ENCODE measurements around the gene GLCCI1.
"Not testable (repeated sequence)": the region's sequence is repeated elsewhere in the genome, so short reads cannot be mapped to it uniquely, and the experiment has no call there.

The GLCCI1 gene

GRCh38 chr7:7989616-7990440, 21.2 kb downstream of the GLCCI1 start:
- no peak for DNase-seq (ENCODE audit: low read depth, low spot score)

- DNase-seq (ENCODE audit: low read depth, low spot score): no peak
Observed at GRCh38 chr7:7990441-7990761, 21.8 kb downstream of the GLCCI1 start.

- no peak for DNase-seq (ENCODE audit: low read depth, low spot score)
Observed at GRCh38 chr7:7992506-7992905, 23.9 kb downstream of the GLCCI1 start.

GRCh38 chr7:7995348-7995747, 26.8 kb downstream of the GLCCI1 start:
- DNase-seq (ENCODE audit: low read depth, low spot score): not testable (repeated sequence)

- DNase-seq (ENCODE audit: low read depth, low spot score): no peak
Observed at GRCh38 chr7:7996568-7996967, 28.0 kb downstream of the GLCCI1 start.

GRCh38 chr7:8000315-8000941, 31.8 kb downstream of the GLCCI1 start:
- DNase-seq (ENCODE audit: low read depth, low spot score): no peak

GRCh38 chr7:8003077-8003476, 34.5 kb downstream of the GLCCI1 start:
- DNase-seq (ENCODE audit: low read depth, low spot score): no peak

- DNase-seq (ENCODE audit: low read depth, low spot score): no peak
Observed at GRCh38 chr7:8005279-8005678, 36.7 kb downstream of the GLCCI1 start.

- DNase-seq (ENCODE audit: low read depth, low spot score): no peak
Observed at GRCh38 chr7:8014399-8014798, 45.8 kb downstream of the GLCCI1 start.

GRCh38 chr7:8015100-8015745, 46.6 kb downstream of the GLCCI1 start:
- no peak for DNase-seq (ENCODE audit: low read depth, low spot score)

GRCh38 chr7:8015746-8016120, 47.1 kb downstream of the GLCCI1 start:
- no peak for DNase-seq (ENCODE audit: low read depth, low spot score)

GRCh38 chr7:8017423-8017822, 48.8 kb downstream of the GLCCI1 start:
- DNase-seq (ENCODE audit: low read depth, low spot score): no peak

GRCh38 chr7:8018961-8019360, 50.4 kb downstream of the GLCCI1 start:
- DNase-seq (ENCODE audit: low read depth, low spot score): no peak

- DNase-seq (ENCODE audit: low read depth, low spot score): no peak
Observed at GRCh38 chr7:8022628-8023027, 54.0 kb downstream of the GLCCI1 start.

- no peak for DNase-seq (ENCODE audit: low read depth, low spot score)
Observed at GRCh38 chr7:8035192-8035591, 66.6 kb downstream of the GLCCI1 start.

GRCh38 chr7:8035647-8036518, 67.3 kb downstream of the GLCCI1 start:
- DNase-seq (ENCODE audit: low read depth, low spot score): no peak

- no peak for DNase-seq (ENCODE audit: low read depth, low spot score)
Observed at GRCh38 chr7:8037151-8037550, 68.6 kb downstream of the GLCCI1 start.

- DNase-seq (ENCODE audit: low read depth, low spot score): no peak
Observed at GRCh38 chr7:8040768-8041369, 72.3 kb downstream of the GLCCI1 start.

- no peak for DNase-seq (ENCODE audit: low read depth, low spot score)
Observed at GRCh38 chr7:8042796-8043535, 74.4 kb downstream of the GLCCI1 start.

GRCh38 chr7:8044761-8045430, 76.3 kb downstream of the GLCCI1 start:
- no peak for DNase-seq (ENCODE audit: low read depth, low spot score)
